Mucosa of descending colon (tissue), 3 donors: ENCODE data around the gene CCDC149. TPM values are rescaled to one million over a fixed set of nuclear protein-coding genes. Genes with fewer than 3 reads are reported as not detected.

ENCODE experiments used
- ATAC-seq: fragments of 200-7000 bp; cut with Tn5 transposase; one replicate; pipeline ENCODE4 v1.9.1; 2020; ENCODE audit warnings: mild to moderate bottlenecking, moderate library complexity
- DNase-seq, 3 donors: peaks; one replicate each; pipeline ENCODE4 v3.0.0-alpha.2; 2020
- H3K36me3 ChIP-seq: fragments of 200-600 bp; one replicate; pipeline ENCODE4 v1.8.0; 2021; ENCODE audit warnings: low read depth, mild to moderate bottlenecking
- H3K4me1 ChIP-seq: fragments of 200-600 bp; one replicate; pipeline ENCODE4 v1.8.0; 2021; ENCODE audit warnings: low read depth, mild to moderate bottlenecking
- H3K4me3 ChIP-seq: fragments of 200-600 bp; one replicate; pipeline ENCODE4 v1.8.0; 2021; ENCODE audit warnings: mild to moderate bottlenecking
- H3K9me3 ChIP-seq: fragments of 200-600 bp; one replicate; pipeline ENCODE4 v1.8.0; 2021; ENCODE audit warnings: mild to moderate bottlenecking
- intact Hi-C, 2 donors: fragments of 100-400 bp; cut with DNase I in 1 of 2; cut with micrococcal nuclease in 1 of 2; formaldehyde crosslinking; loops; one replicate each; pipeline versions ENCODE4 v1.11.0 to v1.11.1; 2022; cut with DNase I, micrococcal nuclease
- total RNA-seq, 3 donors: library from RNA; stranded (reverse); fragmentation: NEBNext Ultra II Directional in 2 of 3; extraction: Animal tissue kit (Norgen Biotek cat#: 25700) in 2 of 3; gene quantifications; one replicate each; pipeline versions ENCODE4 v1.2.1 to v1.2.4, GENCODE V29; 2021 to 2023
- TF ChIP-seq, protein P1 (sequence below): fragments of 200-600 bp; IDR thresholded peaks from one replicate; pipeline ENCODE4 v1.8.0; 2022; ENCODE audit warnings: antibody characterized with exemption, mild to moderate bottlenecking
- donor health status: DM: no; HTN: no; CAD: no; lungs with moderate emphysema.
- donor health status: DM: no; HTN: no; CAD: no.
- donor health status: DM: no; HTN: yes; CAD: no.

Gene CCDC149
- total RNA-seq, 3 donors from 2014 or later, result 14.1 to 23.7 (median 14.2) TPM

DNA sequence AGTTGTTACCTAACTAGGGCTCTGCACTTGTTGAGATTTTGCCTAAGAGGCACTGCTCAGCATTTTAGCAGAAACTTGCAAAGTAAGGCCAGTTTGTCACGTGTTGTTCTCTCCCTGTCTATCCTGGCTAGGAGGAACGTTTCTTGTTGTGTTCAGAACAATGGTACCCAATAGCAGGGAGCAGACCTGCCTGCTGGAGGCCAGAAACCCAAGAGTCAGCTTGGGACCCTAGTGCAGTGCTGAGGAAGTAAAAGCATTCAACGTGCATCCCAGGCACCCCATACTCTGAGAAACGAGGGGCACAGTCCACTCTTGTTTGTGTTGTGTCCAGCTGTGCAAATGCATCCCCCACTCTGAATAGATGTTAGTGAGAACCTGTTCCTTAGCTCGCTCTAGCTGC is 75.1 kb downstream of the CCDC149 start:
- Histone ChIP-seq H3K36me3 (no peaks in the 10 kb centered on the region), H3K4me3 (no peak overlapping the region), H3K4me1 (no peaks in the 10 kb centered on the region), H3K9me3 (no peaks in the 10 kb centered on the region)
- DNase-seq, result no peak
- no peak for ATAC-seq
- intact Hi-C loops, result no loop called here
- TF ChIP-seq, protein P1, sequence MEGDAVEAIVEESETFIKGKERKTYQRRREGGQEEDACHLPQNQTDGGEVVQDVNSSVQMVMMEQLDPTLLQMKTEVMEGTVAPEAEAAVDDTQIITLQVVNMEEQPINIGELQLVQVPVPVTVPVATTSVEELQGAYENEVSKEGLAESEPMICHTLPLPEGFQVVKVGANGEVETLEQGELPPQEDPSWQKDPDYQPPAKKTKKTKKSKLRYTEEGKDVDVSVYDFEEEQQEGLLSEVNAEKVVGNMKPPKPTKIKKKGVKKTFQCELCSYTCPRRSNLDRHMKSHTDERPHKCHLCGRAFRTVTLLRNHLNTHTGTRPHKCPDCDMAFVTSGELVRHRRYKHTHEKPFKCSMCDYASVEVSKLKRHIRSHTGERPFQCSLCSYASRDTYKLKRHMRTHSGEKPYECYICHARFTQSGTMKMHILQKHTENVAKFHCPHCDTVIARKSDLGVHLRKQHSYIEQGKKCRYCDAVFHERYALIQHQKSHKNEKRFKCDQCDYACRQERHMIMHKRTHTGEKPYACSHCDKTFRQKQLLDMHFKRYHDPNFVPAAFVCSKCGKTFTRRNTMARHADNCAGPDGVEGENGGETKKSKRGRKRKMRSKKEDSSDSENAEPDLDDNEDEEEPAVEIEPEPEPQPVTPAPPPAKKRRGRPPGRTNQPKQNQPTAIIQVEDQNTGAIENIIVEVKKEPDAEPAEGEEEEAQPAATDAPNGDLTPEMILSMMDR, result no peak

DNA sequence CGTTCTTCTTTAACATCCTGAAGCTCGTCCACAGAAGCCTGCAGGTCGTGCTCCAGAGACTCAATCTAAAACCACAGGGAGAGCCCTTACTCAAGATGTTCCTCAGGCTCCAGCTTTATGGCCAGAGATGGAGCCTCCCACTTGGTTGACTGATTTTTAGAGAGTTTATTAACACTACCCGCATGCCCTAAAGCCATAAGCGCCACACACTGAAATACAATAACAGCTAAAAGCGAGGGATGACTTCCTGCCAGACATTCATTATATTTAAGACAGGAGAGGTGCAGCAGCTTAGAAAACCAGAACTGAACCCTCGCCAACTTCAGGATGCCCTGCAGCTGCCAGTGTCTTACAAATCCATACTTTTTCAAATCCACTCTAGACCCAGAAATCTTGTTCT is 75.5 kb downstream of the CCDC149 start:
- ATAC-seq, result no peak
- TF ChIP-seq, protein P1, result no peak
- no peaks in the 10 kb centered on the region for H3K4me1 ChIP-seq

DNA sequence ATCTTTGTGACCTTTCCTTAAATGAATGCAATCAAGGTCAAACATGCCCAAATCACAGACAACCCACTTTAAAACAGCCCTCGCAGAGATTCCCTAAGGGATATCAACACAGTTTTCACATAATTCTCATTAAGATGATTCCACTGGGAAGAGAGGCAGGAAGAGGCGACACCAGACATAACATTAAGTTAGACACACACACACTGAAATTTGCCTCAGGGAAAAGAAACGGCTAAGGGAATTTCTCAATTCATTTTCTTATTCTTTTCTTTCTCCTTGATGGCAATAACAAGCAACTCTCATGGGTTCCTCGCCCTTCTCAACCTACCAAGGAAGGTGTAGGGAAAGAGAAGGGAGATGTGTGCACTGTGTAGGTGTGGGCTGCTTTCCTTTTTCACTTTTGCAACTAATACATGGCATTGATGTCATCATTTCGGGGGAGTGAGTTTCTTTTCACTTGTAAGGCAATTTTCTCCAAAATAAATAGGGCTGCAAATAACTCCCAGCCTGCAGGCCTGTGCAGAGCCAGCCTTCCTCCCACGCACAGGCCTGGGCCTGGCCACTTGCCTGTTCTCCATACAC is 76.1 kb downstream of the CCDC149 start:
- intact Hi-C loops, result no loop called here
- TF ChIP-seq, protein P1, result no peak

More for the DNA sequence above, 75.5 kb downstream of the CCDC149 start:
- intact Hi-C loops, result no loop called here
- H3K9me3 ChIP-seq, result no peaks in the 10 kb centered on the region
- no peak for DNase-seq
- H3K4me3 ChIP-seq, result no peak overlapping the region
- no peaks in the 10 kb centered on the region for H3K36me3 ChIP-seq

DNA sequence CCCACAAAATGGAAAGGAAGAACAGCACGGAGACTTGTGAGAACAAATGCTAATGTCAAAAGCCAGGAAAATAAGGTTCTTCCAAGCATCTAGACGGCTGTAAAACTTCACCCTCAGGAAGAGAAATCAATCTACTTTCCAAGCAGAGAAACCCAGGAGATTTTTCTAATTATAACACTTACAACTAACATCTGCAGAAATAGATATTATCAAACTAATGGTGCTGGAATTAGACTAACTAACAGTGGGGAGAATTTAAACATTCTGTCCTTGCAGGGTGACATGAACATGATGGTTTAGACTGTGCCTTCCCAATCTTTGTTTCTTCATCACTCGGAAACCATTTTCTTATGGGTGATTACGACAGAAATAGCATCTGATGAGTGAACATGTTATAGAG is 77.1 kb downstream of the CCDC149 start:
- Histone ChIP-seq H3K36me3 (no peaks in the 10 kb centered on the region), H3K4me1 (no peaks in the 10 kb centered on the region), H3K9me3 (no peaks in the 10 kb centered on the region), H3K4me3 (no peak overlapping the region)
- intact Hi-C loops, result no loop called here
- DNase-seq (no peak), ATAC-seq (no peak)
- TF ChIP-seq, protein P1, result no peak

More for the DNA sequence above, 76.1 kb downstream of the CCDC149 start:
- ATAC-seq (no peak), DNase-seq (no peak)
- Histone ChIP-seq H3K4me3 (no peak overlapping the region), H3K4me1 (no peaks in the 10 kb centered on the region), H3K9me3 (no peaks in the 10 kb centered on the region), H3K36me3 (no peaks in the 10 kb centered on the region)

DNA sequence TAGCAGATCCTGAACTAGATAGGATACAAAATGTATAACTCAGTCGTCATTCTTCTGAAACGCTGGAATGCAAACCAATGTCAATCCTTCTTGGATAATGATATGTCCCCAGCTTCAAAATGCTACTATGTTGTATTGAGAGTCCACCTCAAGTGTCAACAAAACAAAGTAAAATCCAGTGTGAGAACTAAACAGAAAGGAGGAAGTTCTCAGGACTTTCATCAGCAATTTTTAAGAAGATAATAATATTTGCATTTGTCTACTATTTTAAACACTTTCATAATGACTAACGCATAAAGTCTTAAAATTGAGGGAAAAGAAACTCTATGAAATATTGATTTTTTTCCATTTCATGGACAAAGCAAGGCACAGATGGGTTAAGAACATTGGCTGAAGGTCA is 81.2 kb downstream of the CCDC149 start:
- H3K4me3 ChIP-seq, result no peak overlapping the region
- intact Hi-C loops, result no loop called here
- TF ChIP-seq, protein P1, result no peak
- H3K9me3 ChIP-seq, result no peaks in the 10 kb centered on the region
- H3K36me3 ChIP-seq, result no peaks in the 10 kb centered on the region
- DNase-seq (no peak), ATAC-seq (no peak)
- H3K4me1 ChIP-seq, result no peaks in the 10 kb centered on the region

DNA sequence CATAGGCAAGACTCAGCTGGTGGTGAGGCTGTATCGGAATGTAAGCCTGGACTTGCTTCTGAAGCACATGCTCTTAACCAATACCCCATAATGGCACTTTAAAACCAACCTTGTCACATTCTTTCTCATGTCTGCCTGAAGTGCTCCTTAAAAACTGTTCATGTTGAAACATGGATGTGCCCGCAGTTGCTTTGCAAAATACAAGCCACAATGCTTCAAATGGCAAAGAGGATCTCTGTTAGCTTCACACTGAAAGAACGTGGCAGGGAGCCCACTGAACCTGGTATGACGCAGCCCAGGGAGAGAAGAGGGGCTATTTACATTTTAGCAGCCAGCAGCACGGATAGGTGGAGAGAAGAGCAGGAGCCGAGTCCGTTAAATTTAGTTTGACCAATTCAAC is 88.1 kb downstream of the CCDC149 start:
- Histone ChIP-seq H3K4me1 (no peaks in the 10 kb centered on the region), H3K4me3 (no peak overlapping the region), H3K9me3 (no peaks in the 10 kb centered on the region), H3K36me3 (no peaks in the 10 kb centered on the region)
- no peak for DNase-seq
- intact Hi-C loops, result no loop called here
- ATAC-seq, result no peak
- TF ChIP-seq, protein P1, result no peak
